Activated gamma-delta T cell (primary cell): ENCODE measurements around the gene CDC5L.

Experiments
- DNase-seq: peaks from one replicate; lab custom pipeline; 2025; lab: John Stamatoyannopoulos, UW

CDC5L gene

GRCh38 chr6:44373787-44374186 is 13.7 kb upstream of the CDC5L start:
- no peak for DNase-seq

GRCh38 chr6:44375071-44375470 is 12.4 kb upstream of the CDC5L start:
- no peak for DNase-seq

- DNase-seq = no peak
Measured at GRCh38 chr6:44377484-44377883, 10.0 kb upstream of the CDC5L start.

DNA sequence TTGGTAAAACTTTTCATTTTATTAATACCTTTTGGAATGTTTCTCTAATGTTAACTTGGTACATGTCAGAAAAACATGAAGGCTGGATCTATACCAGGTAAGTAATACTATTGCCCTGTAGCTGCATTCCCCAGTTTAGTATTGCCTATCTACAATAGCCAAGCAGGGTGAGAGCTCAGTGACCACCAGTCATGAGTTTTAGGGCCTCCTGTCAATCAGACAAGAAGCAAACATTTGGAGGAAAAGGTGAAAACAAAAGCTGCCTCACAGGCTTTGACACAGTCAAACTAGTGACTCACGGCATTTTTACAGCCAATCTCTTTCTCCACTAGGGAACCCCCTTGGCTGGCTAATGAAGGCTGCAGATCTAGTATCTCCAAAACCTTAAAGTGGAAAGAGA is 9.5 kb upstream of the CDC5L start:
- DNase-seq = no peak

GRCh38 chr6:44381739-44382138 is 5.8 kb upstream of the CDC5L start:
- no peak for DNase-seq

DNA sequence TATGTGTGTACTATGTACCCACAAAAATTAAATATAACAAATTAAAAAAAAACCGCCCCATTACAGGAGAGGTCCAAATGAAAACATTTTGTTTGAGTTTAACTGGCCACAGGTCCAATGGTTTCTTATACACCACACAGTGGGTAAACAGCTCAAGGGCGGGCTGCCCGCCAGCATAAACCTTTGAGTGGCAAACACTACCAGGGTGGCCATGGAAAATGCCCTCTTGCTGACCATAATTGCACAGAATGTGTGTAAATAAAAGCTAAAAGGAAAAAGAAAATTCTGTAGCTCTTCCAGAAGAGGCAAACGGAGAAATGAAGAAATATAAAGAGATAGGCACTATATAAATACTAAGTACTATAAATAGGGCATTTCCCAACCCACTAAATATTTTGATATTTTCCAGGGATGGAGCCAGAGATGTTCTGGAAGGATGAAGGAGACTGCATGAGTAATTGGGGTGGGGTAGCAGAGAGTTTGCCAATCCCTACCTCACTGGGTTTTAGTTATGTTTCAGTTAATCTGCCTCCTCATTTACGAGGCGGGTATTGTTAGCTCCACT is 1.1 kb upstream of the CDC5L start:
- DNase-seq = no peak

- no peak for DNase-seq
Measured at GRCh38 chr6:44386929-44387345, 569 bp upstream of the CDC5L start.

GRCh38 chr6:44388135-44388487 is 605 bp downstream of the CDC5L start:
- no peak for DNase-seq

- DNase-seq = no peak
Measured at GRCh38 chr6:44388887-44389286, 1.4 kb downstream of the CDC5L start.

DNA sequence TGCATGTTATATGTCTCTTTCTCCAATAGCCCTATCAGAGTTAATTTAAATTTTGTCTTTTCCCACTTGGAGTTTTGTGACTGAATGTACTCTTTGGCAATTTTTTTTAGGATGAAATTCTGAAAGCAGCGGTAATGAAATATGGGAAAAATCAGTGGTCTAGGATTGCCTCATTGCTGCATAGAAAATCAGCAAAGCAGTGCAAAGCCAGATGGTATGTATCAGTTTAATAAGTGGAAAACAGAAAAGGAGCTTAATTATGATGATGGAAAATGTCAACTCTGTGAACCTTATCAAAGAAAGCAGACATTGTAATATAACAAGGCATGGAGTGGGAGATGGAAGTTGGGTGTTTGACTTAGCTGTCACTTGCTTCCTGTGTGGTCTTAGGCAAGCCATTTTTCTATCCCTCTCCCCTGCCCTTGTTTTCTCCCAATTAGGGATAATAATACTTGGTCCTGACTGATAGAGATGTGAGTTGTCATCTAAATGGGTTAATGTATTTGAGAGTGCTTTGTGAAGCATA is 2.7 kb downstream of the CDC5L start:
- no peak for DNase-seq

DNA sequence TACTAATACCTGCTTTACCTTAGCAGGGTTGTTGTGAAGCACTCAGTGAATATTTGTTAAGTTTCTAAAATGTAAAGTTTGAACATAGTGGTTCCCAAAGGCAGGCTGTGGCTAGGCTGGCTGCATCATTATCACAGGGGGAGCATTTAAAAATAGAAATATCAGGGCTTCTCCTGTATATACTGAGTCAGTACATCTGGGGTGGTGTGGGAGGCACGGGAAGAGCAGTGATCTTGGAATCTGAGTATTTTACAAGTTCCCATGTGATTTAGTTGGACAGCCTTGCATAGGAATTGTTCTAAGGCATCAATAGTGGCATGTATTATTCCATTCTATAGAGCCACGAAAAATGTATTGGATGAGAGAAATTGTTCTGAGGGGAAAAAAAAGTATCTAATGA is 8.0 kb downstream of the CDC5L start:
- no peak for DNase-seq

DNA sequence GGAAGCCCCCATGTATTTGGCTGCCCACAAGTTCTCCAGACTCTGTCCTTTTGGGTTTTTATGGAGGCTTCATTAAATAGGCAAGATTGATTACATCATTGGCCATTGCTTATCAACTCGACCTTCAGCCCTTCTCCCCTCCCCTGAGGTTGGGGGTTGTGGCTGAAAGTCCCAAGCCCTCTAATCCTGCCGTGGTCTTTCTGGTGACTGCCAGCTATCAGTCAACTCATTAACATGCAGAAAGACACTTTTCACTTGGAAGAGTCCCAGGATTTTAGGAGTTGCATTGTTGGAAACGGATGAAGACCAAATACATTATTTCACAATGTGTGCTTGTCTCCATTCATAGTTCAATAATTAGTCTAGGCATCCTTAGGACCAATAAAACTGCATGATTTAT is 9.5 kb downstream of the CDC5L start:
- no peak for DNase-seq

DNA sequence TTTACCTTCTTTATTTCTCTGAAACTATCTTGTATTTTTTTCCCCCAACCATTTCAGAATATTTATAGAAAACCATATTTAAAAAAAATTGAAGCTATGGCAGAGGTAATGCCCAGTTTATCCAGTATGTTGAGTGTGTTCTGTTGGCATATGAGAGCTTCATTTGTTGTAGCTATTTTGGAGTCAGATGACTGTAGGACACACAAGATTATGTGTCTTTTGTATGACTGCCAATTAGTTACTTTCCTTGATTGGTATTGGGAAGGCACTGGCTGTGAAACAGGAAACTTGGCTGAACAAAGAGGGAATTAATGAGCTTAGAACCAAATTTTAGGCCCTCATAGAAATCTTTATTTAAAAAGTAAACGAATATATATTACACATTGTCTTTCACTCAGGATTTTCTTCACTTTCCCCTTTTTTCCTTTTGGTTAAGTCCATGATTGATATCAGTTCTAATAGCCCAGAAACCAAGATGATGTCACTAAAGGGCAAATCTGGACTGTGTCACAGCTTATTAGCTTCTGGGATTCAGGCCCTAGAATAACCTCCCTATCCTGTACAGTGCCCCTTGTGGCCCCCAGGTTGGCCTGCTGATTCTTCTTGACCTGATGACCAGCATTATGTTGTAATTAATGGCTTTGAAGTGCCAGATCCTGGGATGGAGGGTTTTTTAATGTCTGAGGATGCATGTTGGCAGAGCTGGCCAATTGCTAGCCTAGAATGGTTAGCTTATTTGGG is 10.1 kb downstream of the CDC5L start:
- no peak for DNase-seq

- no peak for DNase-seq
Measured at GRCh38 chr6:44399991-44400390, 12.5 kb downstream of the CDC5L start.

GRCh38 chr6:44400572-44400971 is 13.1 kb downstream of the CDC5L start:
- no peak for DNase-seq

- DNase-seq = no peak
Measured at GRCh38 chr6:44401138-44401537, 13.6 kb downstream of the CDC5L start.

GRCh38 chr6:44404022-44404714 is 16.7 kb downstream of the CDC5L start:
- DNase-seq = no peak

DNA sequence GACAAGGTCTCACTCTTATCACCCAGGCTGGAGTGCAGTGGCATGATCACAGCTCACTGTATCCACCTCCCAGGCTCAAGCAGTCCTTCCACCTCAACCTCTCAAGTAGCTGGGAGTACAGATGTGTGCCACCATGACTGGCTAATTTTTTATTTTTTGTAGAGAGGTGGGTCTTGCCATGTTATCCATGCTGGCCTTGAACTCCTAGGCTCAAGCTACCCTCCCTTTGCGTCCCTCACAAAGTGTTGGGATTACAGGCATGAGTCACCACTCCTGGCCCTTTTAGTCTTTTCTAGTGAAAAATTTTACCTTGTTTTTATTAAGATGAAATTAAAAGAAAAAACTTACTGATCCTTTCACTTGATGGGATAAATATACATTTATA is 17.2 kb downstream of the CDC5L start:
- DNase-seq = no peak

DNA sequence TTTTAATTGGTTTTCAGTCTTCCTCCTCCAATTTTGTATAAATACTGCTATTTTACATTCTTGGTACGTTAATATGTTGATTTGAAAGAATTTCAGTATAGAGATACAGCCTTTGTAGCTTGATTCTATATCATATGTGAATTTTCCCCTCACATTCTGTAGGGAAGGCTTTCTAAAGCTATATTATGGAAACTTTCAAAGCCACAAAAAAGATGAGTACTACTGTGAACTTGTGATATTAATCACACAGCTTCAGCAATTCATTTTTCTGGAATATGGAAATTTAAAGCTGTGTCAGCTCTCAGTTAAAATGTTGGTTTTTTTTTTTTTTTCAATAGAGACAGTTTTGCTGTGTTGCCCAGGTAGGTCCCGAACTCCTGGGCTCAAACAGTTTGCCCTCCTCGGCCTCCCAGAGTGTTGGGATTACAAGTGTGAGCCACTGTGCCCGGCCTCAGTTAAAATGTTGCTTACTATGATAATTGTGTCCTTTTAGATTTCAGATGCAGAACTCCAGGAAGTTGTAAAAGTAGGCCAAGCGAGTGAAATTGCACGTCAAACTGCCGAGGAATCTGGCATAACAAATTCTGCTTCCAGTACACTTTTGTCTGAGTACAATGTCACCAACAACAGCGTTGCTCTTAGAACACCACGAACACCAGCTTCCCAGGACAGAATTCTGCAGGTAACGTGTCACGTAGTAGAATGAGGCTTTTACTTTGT is 20.6 kb downstream of the CDC5L start:
- DNase-seq = no peak

GRCh38 chr6:44409207-44409794 is 21.8 kb downstream of the CDC5L start:
- no peak for DNase-seq

DNA sequence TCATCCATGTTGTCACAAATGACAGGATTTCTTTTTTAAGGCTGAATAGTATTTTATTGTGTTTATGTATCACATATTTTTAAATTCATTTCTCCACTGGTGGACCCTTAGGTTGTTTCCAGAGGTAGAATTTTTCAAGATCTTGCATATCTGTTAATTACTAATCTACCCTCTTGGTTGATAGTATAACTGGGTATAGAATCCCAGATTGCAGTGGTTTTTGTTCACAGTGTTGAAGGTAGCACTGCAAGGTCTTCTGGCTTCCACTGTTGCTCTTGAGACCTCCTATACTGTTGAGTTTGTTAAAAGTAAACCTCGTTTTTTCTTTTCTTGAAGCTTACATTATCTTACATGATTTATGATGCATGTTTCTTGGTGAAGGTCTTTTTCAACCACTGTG is 22.9 kb downstream of the CDC5L start:
- DNase-seq = no peak

- no peak for DNase-seq
Measured at GRCh38 chr6:44411141-44411540, 23.6 kb downstream of the CDC5L start.
